Activated CD8-positive, alpha-beta T cell treated with anti-CD3 and anti-CD28 coated beads for 36 hours (primary cell): ENCODE results near the gene S100A3. TPM values are rescaled to one million over a fixed set of nuclear protein-coding genes. Genes with fewer than 3 reads are reported as not detected.

Experiments used
- ATAC-seq: fragments of 200-7000 bp; cut with Tn5 transposase; one replicate; pipeline ENCODE4 v1.10.0; 2021; ENCODE audit warnings: mild to moderate bottlenecking, moderate library complexity
- CTCF ChIA-PET: fragments of 350-600 bp; sonication (Branson Sonifier 250); formaldehyde crosslinking; loops from one replicate; lab custom pipeline; 2021; ENCODE audit warnings: antibody characterized with exemption; lab: Charles Lee
- POLR2A ChIA-PET: fragments of 350-600 bp; sonication (Branson Sonifier 250); formaldehyde crosslinking; loops from one replicate; lab custom pipeline; 2021; ENCODE audit warnings: antibody characterized with exemption; lab: Charles Lee
- DNase-seq: peaks from one replicate; pipeline ENCODE4 v3.0.0-alpha.2; 2020
- H3K27ac Mint-ChIP-seq: one replicate; pipeline ENCODE4 v1.8.0; 2021; ENCODE audit warnings: mild to moderate bottlenecking, mixed read lengths
- H3K27me3 Mint-ChIP-seq: one replicate; pipeline ENCODE4 v1.8.0; 2021; ENCODE audit warnings: mixed read lengths
- H3K36me3 Mint-ChIP-seq: one replicate; pipeline ENCODE4 v1.8.0; 2021; ENCODE audit warnings: low read depth, mixed read lengths
- H3K4me1 Mint-ChIP-seq: one replicate; pipeline ENCODE4 v1.8.0; 2021; ENCODE audit warnings: low read depth, mixed read lengths
- H3K4me3 Mint-ChIP-seq: one replicate; pipeline ENCODE4 v1.8.0; 2021; ENCODE audit warnings: mild to moderate bottlenecking, moderate library complexity, mixed read lengths
- H3K9me3 Mint-ChIP-seq: one replicate; pipeline ENCODE4 v1.8.0; 2021; ENCODE audit warnings: mixed read lengths
- CTCF ChIP-seq: fragments of 200-600 bp; IDR thresholded peaks from one replicate; pipeline ENCODE4 v1.8.0; 2022; ENCODE audit warnings: antibody characterized with exemption, mild to moderate bottlenecking
- intact Hi-C: fragments of 100-400 bp; cut with micrococcal nuclease; formaldehyde crosslinking; loops from one replicate; pipeline ENCODE4 v1.10.0; 2022
- total RNA-seq, 2 experiments: library from RNA; stranded (reverse); gene quantifications; one replicate each; pipeline ENCODE4 v1.2.3, GENCODE V29; 2021

S100A3 gene
- total RNA-seq, 2 experiments from 2014 or later, result not detected

- H3K27ac Mint-ChIP-seq, result no peak overlapping the region
- TF ChIP-seq CTCF, result no peak
- ChIA-PET CTCF (interaction anchor here (1.2 kb wide), 1 partner anchor 60 kb away, joined by 5 read pairs; no protein-coding TSS in a partner anchor), POLR2A (interaction anchor here (1.2 kb wide), 1 partner anchor 55 kb away, joined by 3 read pairs; no protein-coding TSS in a partner anchor)
- ATAC-seq, result no peak
- H3K9me3 Mint-ChIP-seq, result no peaks in the 10 kb centered on the region
- H3K36me3 Mint-ChIP-seq, result no peaks in the 10 kb centered on the region
- H3K27me3 Mint-ChIP-seq, result no peaks in the 10 kb centered on the region
- DNase-seq, result no peak
- H3K4me3 Mint-ChIP-seq, result no peak overlapping the region
- H3K4me1 Mint-ChIP-seq, result peaks cover 7% of the 10 kb centered on the region
- intact Hi-C loops, result loop anchor here (5.0 kb wide), 1 partner anchor 234 kb away; no protein-coding TSS in a partner anchor
Measured at GRCh38 chr1:153513023-153513422, 36.0 kb downstream of the S100A3 start.

DNA sequence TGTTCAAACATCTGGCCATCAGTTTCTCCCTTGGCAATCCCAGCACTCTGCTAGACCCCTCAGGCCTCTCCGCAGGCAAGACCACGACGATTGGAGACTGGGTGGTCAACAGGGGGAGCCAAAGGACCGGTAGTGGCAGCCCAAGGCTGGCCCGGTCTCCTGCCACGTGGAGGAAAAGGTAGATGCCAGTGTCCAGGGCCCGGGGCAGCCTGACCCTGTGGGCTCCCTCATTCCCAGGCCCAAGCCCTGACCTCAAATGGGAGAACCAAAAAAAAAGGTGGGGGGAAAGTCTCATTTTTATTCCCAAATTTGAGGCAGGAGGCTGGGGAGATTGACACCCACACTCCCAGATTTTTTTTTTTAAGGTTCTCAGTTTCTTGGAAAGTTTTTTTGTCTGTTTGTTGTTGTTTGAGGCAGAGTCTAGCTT lies 38.1 kb downstream of the S100A3 start:
- Mint-ChIP-seq H3K36me3 (no peaks in the 10 kb centered on the region), H3K9me3 (no peaks in the 10 kb centered on the region), H3K27me3 (no peaks in the 10 kb centered on the region), H3K4me1 (peaks cover 7% of the 10 kb centered on the region), H3K4me3 (no peak overlapping the region), H3K27ac (peak overlapping the region; percentile 66)
- intact Hi-C loops, result loop anchor here (1.0 to 5.0 kb wide), 3 partner anchors 55 to 236 kb away; partner anchors contain the start of gene S100A14
- CTCF ChIA-PET, result interaction anchor here (0.6 to 4.2 kb wide), 61 partner anchors 10 to 261 kb away, joined by 3 to 88 read pairs (median 5); partner anchors contain the start of genes CHTOP, ILF2, S100A13 and S100A14
- DNase-seq (peak; percentile 88), ATAC-seq (peak; percentile 94)
- POLR2A ChIA-PET, result interaction anchor here (1.0 to 1.5 kb wide), 4 partner anchors 25 to 124 kb away, joined by 3 to 7 read pairs (median 4); partner anchors contain the start of genes CHTOP and S100A6
- TF ChIP-seq CTCF, result peak; percentile 99

GRCh38 chr1:153509729-153510354 lies 39.2 kb downstream of the S100A3 start:
- Mint-ChIP-seq H3K4me3 (no peak overlapping the region), H3K9me3 (no peaks in the 10 kb centered on the region), H3K27me3 (no peaks in the 10 kb centered on the region), H3K27ac (no peak overlapping the region), H3K4me1 (peaks cover 7% of the 10 kb centered on the region), H3K36me3 (no peaks in the 10 kb centered on the region)
- ChIA-PET POLR2A (interaction anchor here (1.3 kb wide), 1 partner anchor 125 kb away, joined by 3 read pairs; no protein-coding TSS in a partner anchor), CTCF (interaction anchor here (0.6 to 4.2 kb wide), 39 partner anchors 8 to 239 kb away, joined by 3 to 88 read pairs (median 7); partner anchors contain the start of genes CHTOP, S100A1, S100A13 and S100A14)
- TF ChIP-seq CTCF, result peak; percentile 74
- peak; percentile 85 for DNase-seq
- peak; percentile 68 for ATAC-seq
- intact Hi-C loops, result loop anchor here (2.0 to 5.0 kb wide), 2 partner anchors 107 to 237 kb away; partner anchors contain the start of gene S100A14

GRCh38 chr1:153509036-153509435 lies 40.0 kb downstream of the S100A3 start:
- Mint-ChIP-seq H3K4me1 (peaks cover 10% of the 10 kb centered on the region), H3K27ac (no peak overlapping the region), H3K9me3 (no peaks in the 10 kb centered on the region), H3K4me3 (no peak overlapping the region), H3K27me3 (no peaks in the 10 kb centered on the region), H3K36me3 (no peaks in the 10 kb centered on the region)
- no peak for DNase-seq
- no peak for TF ChIP-seq CTCF
- POLR2A ChIA-PET, result interaction anchor here (0.6 kb wide), 1 partner anchor 711 kb away, joined by 3 read pairs; a partner anchor contains a TSS
- intact Hi-C loops, result no loop called here
- ATAC-seq, result no peak
- CTCF ChIA-PET, result interaction anchor here (0.6 to 4.2 kb wide), 11 partner anchors 11 to 119 kb away, joined by 3 to 88 read pairs (median 19); partner anchors contain the start of genes S100A1, S100A13, S100A14 and S100A4
